BLaER1 treated with 17β-estradiol and CSF1 and Interleukin-3, amounts not matched to agents 10 nM and 100 nM (cell line): ENCODE measurements around the gene SCYL2.

Experiments used
- H3K27ac ChIP-seq, 11 experiments: shearing (Covaris generic); formaldehyde crosslinking; 2 replicates each; pipeline ENCODE4 v1.8.1; 2022
- H3K27me3 ChIP-seq, 11 experiments: shearing (Covaris generic); formaldehyde crosslinking; 2 replicates each; pipeline ENCODE4 v1.8.1; 2022
- H3K36me3 ChIP-seq, 11 experiments: shearing (Covaris generic); formaldehyde crosslinking; 2 replicates each; pipeline ENCODE4 v1.8.1; 2022
- H3K4me1 ChIP-seq, 10 experiments: shearing (Covaris generic); formaldehyde crosslinking; 2 replicates each; pipeline ENCODE4 v1.8.1; 2022
- H3K4me2 ChIP-seq, 11 experiments: shearing (Covaris generic); formaldehyde crosslinking; 2 replicates each; pipeline ENCODE4 v1.8.1; 2022
- H3K4me3 ChIP-seq, 10 experiments: shearing (Covaris generic); formaldehyde crosslinking; 2 replicates each; pipeline ENCODE4 v1.8.1; 2022
- H3K9ac ChIP-seq, 11 experiments: shearing (Covaris generic); formaldehyde crosslinking; 2 replicates each; pipeline ENCODE4 v1.8.1; 2022
- H3K9me3 ChIP-seq, 11 experiments: shearing (Covaris generic); formaldehyde crosslinking; replicated peaks in 1 of 11; 2 replicates each; pipeline ENCODE4 v1.8.1; 2022
- H4K20me1 ChIP-seq, 11 experiments: shearing (Covaris generic); formaldehyde crosslinking; 2 replicates each; pipeline ENCODE4 v1.8.1; 2022
- Cebpa-rat ChIP-seq, 11 experiments: shearing (Covaris generic); IDR thresholded peaks; 2 replicates each; pipeline ENCODE4 v1.8.1; 2022

The SCYL2 gene

DNA sequence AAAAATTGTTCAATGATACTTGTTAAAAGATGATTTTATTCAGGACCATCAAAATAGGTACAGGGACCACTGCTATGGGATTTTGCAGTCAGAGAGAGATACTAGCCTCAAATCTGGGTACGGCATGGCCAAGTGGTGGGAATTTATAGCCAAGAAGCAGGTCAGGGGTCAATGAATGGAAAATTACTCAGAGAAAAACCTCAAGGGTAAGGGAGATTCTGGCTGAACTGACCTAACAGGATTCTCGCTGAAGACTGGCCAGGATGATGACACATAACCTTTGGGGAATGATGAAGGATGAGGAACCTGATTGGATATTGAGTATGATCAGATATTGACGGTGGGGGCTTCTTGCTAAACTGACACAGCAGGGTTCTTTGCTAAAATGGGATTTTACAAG is 32.8 kb upstream of the SCYL2 start:
- H3K27ac ChIP-seq: no peak overlapping the region
- peaks cover 0 to 11% (median 4%) of the 10 kb centered on the region in 10 experiments; a peak in 11 of 20 replicates for H3K4me1 ChIP-seq
- no peak overlapping the region for H3K4me3 ChIP-seq
- H3K36me3 ChIP-seq: no peaks in the 10 kb centered on the region
- H3K9ac ChIP-seq: no peak overlapping the region
- no peak overlapping the region for H3K4me2 ChIP-seq
- no peaks in the 10 kb centered on the region for H3K27me3 ChIP-seq
- TF ChIP-seq Cebpa-rat (IDR thresholded peaks at IDR 0.05): no peak
- no peaks in the 10 kb centered on the region for H3K9me3 ChIP-seq
- H4K20me1 ChIP-seq: no peaks in the 10 kb centered on the region

GRCh38 chr12:100234591-100235304 is 32.2 kb upstream of the SCYL2 start:
- Histone ChIP-seq H3K4me2 (no peak overlapping the region), H3K9me3 (no peaks in the 10 kb centered on the region), H3K4me3 (no peak overlapping the region), H3K9ac (no peak overlapping the region), H3K4me1 (peaks cover 0 to 6% (median 2%) of the 10 kb centered on the region in 10 experiments; a peak in 10 of 20 replicates), H3K27me3 (no peaks in the 10 kb centered on the region), H4K20me1 (no peaks in the 10 kb centered on the region), H3K36me3 (no peaks in the 10 kb centered on the region), H3K27ac (no peak overlapping the region)
- TF ChIP-seq Cebpa-rat (IDR thresholded peaks at IDR 0.05): no peak

DNA sequence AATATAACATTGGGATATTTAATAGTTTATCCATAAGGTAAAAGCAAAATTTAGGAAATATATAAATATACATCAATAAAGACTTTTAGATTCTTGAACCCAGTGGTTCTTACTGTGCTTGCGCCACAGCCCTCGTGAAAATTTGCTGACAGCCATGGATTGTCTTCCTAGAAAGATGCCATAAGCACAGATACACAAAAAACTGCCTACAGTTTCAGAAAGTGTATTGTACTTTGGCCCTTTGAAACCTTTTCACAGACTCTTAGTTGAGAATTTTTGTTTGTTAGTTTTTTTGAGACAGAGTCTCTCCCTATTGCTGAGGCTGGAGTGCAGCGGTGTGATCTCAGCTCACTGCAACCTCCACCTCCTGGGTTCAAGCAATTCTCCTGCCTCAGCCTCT is 28.2 kb upstream of the SCYL2 start:
- H3K27me3 ChIP-seq: no peaks in the 10 kb centered on the region
- H3K4me1 ChIP-seq: no peaks in the 10 kb centered on the region
- no peak overlapping the region for H3K9ac ChIP-seq
- no peak for TF ChIP-seq Cebpa-rat (IDR thresholded peaks at IDR 0.05)
- no peak overlapping the region for H3K4me2 ChIP-seq
- no peak overlapping the region for H3K27ac ChIP-seq
- H3K36me3 ChIP-seq: no peaks in the 10 kb centered on the region
- no peaks in the 10 kb centered on the region for H3K9me3 ChIP-seq
- no peak overlapping the region for H3K4me3 ChIP-seq
- H4K20me1 ChIP-seq: no peaks in the 10 kb centered on the region

- H3K36me3 ChIP-seq: no peaks in the 10 kb centered on the region
- H3K27me3 ChIP-seq: no peaks in the 10 kb centered on the region
- TF ChIP-seq Cebpa-rat (IDR thresholded peaks at IDR 0.05): no peak
- no peaks in the 10 kb centered on the region for H3K4me1 ChIP-seq
- no peak overlapping the region for H3K4me2 ChIP-seq
- no peaks in the 10 kb centered on the region for H3K9me3 ChIP-seq
- H4K20me1 ChIP-seq: no peaks in the 10 kb centered on the region
- H3K4me3 ChIP-seq: no peak overlapping the region
- no peak overlapping the region for H3K9ac ChIP-seq
- H3K27ac ChIP-seq: no peak overlapping the region
Measured at GRCh38 chr12:100239589-100239988, 27.4 kb upstream of the SCYL2 start.

GRCh38 chr12:100243137-100243536 is 23.8 kb upstream of the SCYL2 start:
- no peak for TF ChIP-seq Cebpa-rat (IDR thresholded peaks at IDR 0.05)
- Histone ChIP-seq H3K4me3 (no peak overlapping the region), H3K36me3 (no peaks in the 10 kb centered on the region), H3K4me2 (no peak overlapping the region), H3K9me3 (no peaks in the 10 kb centered on the region), H3K27ac (no peak overlapping the region), H3K4me1 (peaks cover 0 to 7% (median 0%) of the 10 kb centered on the region in 10 experiments; a peak in 2 of 20 replicates), H3K9ac (no peak overlapping the region), H3K27me3 (no peaks in the 10 kb centered on the region), H4K20me1 (no peaks in the 10 kb centered on the region)

DNA sequence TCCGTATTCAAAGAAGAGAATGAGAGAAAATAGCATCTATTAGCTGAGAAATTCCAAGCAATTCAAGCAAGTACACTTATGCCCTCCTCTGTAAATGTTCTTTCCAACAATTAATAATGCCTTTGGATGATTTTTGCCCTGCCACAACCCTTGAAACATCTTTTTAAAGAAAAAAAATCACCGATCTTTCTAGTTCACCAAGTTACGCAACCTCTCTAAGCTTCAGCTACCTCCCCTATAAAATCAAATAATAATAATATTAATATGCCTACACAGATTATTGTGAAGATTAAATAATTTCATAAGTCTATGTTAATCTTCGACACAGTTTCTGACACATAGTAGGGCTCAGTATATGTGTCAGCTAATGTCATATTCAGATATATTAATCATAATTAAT is 19.2 kb upstream of the SCYL2 start:
- Histone ChIP-seq H4K20me1 (no peaks in the 10 kb centered on the region), H3K27me3 (no peaks in the 10 kb centered on the region), H3K4me1 (peaks cover 0 to 12% (median 0%) of the 10 kb centered on the region in 10 experiments; a peak in 5 of 20 replicates), H3K9me3 (no peaks in the 10 kb centered on the region), H3K36me3 (no peaks in the 10 kb centered on the region), H3K4me3 (no peak overlapping the region), H3K4me2 (no peak overlapping the region), H3K9ac (no peak overlapping the region), H3K27ac (no peak overlapping the region)
- no peak for TF ChIP-seq Cebpa-rat (IDR thresholded peaks at IDR 0.05)

DNA sequence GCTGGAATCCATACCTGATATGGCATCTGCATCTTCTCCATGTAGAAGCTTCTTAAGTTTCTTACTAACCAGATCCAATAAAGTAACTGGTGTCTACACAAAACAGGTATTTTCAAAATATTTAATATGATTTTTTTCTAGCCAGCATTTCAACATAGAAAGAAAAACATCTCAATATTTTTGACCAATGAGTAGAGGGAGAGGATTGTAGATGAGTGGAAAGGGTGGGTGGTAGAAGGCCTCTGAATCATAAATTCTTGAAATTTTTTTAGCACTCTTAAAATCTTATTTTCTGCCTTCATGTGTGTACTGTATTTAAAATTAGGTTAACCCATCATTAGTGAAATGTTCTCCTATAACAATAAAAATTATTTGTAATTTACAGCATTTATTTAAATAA is 18.1 kb upstream of the SCYL2 start:
- no peak for TF ChIP-seq Cebpa-rat (IDR thresholded peaks at IDR 0.05)
- Histone ChIP-seq H3K27me3 (no peaks in the 10 kb centered on the region), H4K20me1 (no peaks in the 10 kb centered on the region)

GRCh38 chr12:100249941-100250340 is 17.0 kb upstream of the SCYL2 start:
- Histone ChIP-seq H3K4me1 (peaks cover 0 to 12% (median 0%) of the 10 kb centered on the region in 10 experiments; a peak in 5 of 20 replicates), H4K20me1 (no peaks in the 10 kb centered on the region), H3K27me3 (no peaks in the 10 kb centered on the region), H3K27ac (no peak overlapping the region), H3K9me3 (no peaks in the 10 kb centered on the region), H3K36me3 (no peaks in the 10 kb centered on the region), H3K4me2 (peak overlapping the region in 3 of 11 experiments; percentile 13 to 33 (median 22); a peak in 2 of 22 replicates), H3K4me3 (no peak overlapping the region), H3K9ac (no peak overlapping the region)
- TF ChIP-seq Cebpa-rat (IDR thresholded peaks at IDR 0.05): no peak

More for the DNA sequence above, 18.1 kb upstream of the SCYL2 start:
- H3K36me3 ChIP-seq: no peaks in the 10 kb centered on the region
- no peak overlapping the region for H3K4me2 ChIP-seq
- H3K9me3 ChIP-seq: no peaks in the 10 kb centered on the region
- peaks cover 0 to 12% (median 0%) of the 10 kb centered on the region in 10 experiments; a peak in 5 of 20 replicates for H3K4me1 ChIP-seq
- H3K9ac ChIP-seq: no peak overlapping the region
- H3K27ac ChIP-seq: no peak overlapping the region
- no peak overlapping the region for H3K4me3 ChIP-seq

- Histone ChIP-seq H3K27ac (no peak overlapping the region), H3K4me1 (peaks cover 0 to 9% (median 0%) of the 10 kb centered on the region in 10 experiments; a peak in 3 of 20 replicates), H4K20me1 (no peaks in the 10 kb centered on the region), H3K27me3 (no peaks in the 10 kb centered on the region), H3K36me3 (no peaks in the 10 kb centered on the region), H3K9me3 (no peaks in the 10 kb centered on the region), H3K4me3 (no peak overlapping the region), H3K4me2 (no peak overlapping the region), H3K9ac (no peak overlapping the region)
- no peak for TF ChIP-seq Cebpa-rat (IDR thresholded peaks at IDR 0.05)
Measured at GRCh38 chr12:100251917-100252316, 15.1 kb upstream of the SCYL2 start.

- H3K9me3 ChIP-seq: no peaks in the 10 kb centered on the region
- H3K4me2 ChIP-seq: no peak overlapping the region
- no peak overlapping the region for H3K9ac ChIP-seq
- no peaks in the 10 kb centered on the region for H3K36me3 ChIP-seq
- TF ChIP-seq Cebpa-rat (IDR thresholded peaks at IDR 0.05): no peak
- H3K27me3 ChIP-seq: no peaks in the 10 kb centered on the region
- no peak overlapping the region for H3K27ac ChIP-seq
- H3K4me3 ChIP-seq: no peak overlapping the region
- H3K4me1 ChIP-seq: peaks cover 0 to 9% (median 0%) of the 10 kb centered on the region in 10 experiments; a peak in 3 of 20 replicates
- H4K20me1 ChIP-seq: no peaks in the 10 kb centered on the region
Measured at GRCh38 chr12:100253437-100253836, 13.5 kb upstream of the SCYL2 start.
